ENCODE results near the gene GMCL1.

DNA sequence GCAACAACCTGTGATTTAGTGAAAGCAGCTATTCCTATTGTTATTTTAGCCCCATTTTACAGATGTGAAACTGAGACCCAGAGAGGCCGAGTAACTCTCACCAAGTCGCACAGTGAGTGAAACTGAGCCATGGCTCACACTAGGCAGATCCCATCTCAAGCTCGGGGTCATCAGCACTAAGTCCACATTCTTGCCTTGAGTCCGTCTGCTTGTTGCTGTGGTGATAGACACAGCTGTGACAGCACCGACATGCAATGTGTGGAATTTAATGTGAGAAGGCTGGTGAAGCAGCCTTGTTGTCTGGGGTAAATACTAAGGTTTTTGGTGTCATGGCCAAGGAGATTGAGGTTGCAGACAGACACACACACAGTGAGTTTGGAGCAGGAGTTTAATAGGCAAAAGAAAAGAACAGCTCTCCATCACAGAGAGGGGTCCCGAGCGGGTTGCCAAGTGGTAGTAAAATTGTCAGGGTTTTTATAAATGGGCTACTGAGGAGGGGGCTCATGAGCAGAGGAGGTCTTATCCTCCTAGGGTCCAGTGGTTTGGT, 40.2 kb upstream of the GMCL1 start:
- TF ChIP-seq EZH2 (IDR thresholded peaks at IDR 0.05; ENCODE audit: borderline replicate concordance, low read depth, low read length, severe bottlenecking) = no peak
- no peak for TF ChIP-seq CTCF (IDR thresholded peaks at IDR 0.05; ENCODE audit: borderline replicate concordance, extremely low read depth, low read length, poor library complexity, severe bottlenecking)

Measured in DND-41 (cell line).